Breast epithelium (tissue), 3 donors: ENCODE results near the gene BIN1.

ENCODE experiments used
- POLR2A ChIP-seq: fragments of 450-650 bp; IDR thresholded peaks from one replicate; pipeline ENCODE4 v1.6.1; 2016; ENCODE audit warnings: antibody characterized with exemption, mild to moderate bottlenecking, moderate library complexity
- TF ChIP-seq, protein P1 (sequence below), 3 donors: fragments of 450-650 bp; IDR thresholded peaks; one replicate each; pipeline ENCODE4 v1.5.1; 2016 to 2017; ENCODE audit warnings: antibody characterized with exemption in 3 of 3, mild to moderate bottlenecking in 3 of 3, moderate library complexity in 3 of 3

DNA sequence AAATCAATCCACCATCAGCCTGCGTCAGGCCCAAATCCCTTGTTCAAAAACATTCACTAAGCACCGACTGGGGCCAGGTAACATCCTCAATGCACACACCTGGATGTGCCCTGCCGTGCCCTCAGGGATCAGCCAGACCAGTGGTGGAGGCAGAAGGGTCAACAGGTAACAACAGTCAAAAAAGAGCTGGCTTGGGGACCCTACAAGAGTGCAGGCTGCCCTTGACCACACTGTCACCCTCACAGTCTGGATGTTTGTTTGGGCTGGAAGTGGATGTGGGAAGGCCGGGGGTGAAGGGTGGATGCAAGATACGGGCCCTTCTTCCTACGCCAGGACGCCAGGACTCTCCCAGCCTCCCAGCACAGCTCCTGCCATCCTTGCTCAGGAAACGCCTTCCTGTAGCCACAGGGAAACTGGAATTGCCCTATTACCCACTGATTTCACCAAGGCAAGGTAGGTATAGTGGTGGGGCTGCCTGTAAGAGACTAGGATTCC, 2.7 kb downstream of the BIN1 start:
- TF ChIP-seq, protein P1, sequence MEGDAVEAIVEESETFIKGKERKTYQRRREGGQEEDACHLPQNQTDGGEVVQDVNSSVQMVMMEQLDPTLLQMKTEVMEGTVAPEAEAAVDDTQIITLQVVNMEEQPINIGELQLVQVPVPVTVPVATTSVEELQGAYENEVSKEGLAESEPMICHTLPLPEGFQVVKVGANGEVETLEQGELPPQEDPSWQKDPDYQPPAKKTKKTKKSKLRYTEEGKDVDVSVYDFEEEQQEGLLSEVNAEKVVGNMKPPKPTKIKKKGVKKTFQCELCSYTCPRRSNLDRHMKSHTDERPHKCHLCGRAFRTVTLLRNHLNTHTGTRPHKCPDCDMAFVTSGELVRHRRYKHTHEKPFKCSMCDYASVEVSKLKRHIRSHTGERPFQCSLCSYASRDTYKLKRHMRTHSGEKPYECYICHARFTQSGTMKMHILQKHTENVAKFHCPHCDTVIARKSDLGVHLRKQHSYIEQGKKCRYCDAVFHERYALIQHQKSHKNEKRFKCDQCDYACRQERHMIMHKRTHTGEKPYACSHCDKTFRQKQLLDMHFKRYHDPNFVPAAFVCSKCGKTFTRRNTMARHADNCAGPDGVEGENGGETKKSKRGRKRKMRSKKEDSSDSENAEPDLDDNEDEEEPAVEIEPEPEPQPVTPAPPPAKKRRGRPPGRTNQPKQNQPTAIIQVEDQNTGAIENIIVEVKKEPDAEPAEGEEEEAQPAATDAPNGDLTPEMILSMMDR (IDR thresholded peaks at IDR 0.05), result no peak
- no peak for TF ChIP-seq POLR2A
